GM10266 (cell line): ENCODE results near the gene PIGC.

Experiments
- DNase-seq: peaks from one replicate; pipeline ENCODE4 v3.0.0; 2012; ENCODE audit errors: extremely low spot score
- TF ChIP-seq, protein P1 (sequence below): IDR thresholded peaks from 2 replicates; pipeline ENCODE4 v1.5.1; 2012; ENCODE audit warnings: mild to moderate bottlenecking, low read depth; ENCODE audit not compliant: control insufficient read depth, insufficient read depth; ENCODE audit errors: missing control alignments

The PIGC gene

DNA sequence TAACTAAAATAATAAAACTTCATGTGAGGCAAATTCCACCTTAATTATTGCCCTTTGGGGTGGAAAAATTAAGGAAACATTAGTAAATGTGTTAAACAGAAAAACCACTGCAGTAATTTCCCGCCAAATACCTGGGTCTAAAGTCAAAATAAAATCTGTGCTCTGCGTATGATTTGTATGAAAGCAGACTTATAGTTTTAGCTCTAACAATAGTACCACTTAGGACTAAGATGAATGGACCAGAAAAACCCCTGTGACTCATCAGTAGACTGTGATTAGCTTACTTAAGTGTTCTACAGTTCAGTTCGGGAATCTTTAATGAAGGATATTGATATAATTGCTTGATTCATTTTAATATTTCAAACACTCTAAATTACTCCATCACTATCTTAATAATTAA, 46.6 kb downstream of the PIGC start:
- TF ChIP-seq, protein P1, sequence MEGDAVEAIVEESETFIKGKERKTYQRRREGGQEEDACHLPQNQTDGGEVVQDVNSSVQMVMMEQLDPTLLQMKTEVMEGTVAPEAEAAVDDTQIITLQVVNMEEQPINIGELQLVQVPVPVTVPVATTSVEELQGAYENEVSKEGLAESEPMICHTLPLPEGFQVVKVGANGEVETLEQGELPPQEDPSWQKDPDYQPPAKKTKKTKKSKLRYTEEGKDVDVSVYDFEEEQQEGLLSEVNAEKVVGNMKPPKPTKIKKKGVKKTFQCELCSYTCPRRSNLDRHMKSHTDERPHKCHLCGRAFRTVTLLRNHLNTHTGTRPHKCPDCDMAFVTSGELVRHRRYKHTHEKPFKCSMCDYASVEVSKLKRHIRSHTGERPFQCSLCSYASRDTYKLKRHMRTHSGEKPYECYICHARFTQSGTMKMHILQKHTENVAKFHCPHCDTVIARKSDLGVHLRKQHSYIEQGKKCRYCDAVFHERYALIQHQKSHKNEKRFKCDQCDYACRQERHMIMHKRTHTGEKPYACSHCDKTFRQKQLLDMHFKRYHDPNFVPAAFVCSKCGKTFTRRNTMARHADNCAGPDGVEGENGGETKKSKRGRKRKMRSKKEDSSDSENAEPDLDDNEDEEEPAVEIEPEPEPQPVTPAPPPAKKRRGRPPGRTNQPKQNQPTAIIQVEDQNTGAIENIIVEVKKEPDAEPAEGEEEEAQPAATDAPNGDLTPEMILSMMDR = no peak
- DNase-seq = peak; percentile 23

DNA sequence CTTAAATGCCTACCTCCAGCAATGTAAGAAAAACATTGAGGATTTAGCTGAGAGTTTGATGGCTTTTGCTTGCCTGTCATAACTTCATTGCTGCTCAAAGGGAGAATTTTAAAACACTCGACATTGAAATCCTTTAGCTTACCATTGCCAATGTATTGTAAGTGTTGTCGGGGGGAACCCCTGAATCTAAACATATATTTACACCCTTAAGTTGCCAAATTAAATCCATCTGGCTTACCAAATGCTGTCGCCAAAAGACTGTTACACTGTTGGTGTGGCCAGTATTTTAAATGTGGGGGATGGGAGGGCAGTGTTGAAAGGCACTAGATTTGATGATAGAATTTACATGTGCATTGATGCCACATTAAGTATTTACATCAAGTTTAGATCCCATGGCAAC, 48.3 kb downstream of the PIGC start:
- TF ChIP-seq, protein P1 = no peak
- DNase-seq = no peak

GRCh38 chr1:172394811-172395210, 49.1 kb downstream of the PIGC start:
- DNase-seq = no peak
- TF ChIP-seq, protein P1 = no peak

GRCh38 chr1:172394141-172394751, 49.6 kb downstream of the PIGC start:
- TF ChIP-seq, protein P1 = no peak

DNA sequence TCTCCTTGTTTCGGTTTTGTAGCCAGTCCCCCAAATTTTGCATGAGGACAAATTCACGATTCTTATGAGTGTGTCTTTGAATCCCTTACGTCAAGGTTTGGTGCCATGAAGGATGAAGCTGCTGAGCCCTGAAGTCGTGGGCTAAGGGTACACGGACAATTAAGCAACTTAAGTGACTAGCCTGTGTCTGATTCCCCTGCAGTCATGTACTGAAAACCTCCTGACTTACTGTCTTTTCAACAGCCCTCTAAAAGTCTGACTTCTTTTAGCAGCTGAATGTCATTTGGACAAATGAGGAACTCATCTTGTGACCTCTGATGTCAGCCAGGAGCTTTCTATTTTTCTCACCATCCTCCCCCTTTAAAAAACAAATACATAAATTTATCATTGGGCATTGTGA, 50.5 kb downstream of the PIGC start:
- TF ChIP-seq, protein P1 = no peak
- DNase-seq = peak; percentile 18

More at GRCh38 chr1:172394141-172394751, 49.6 kb downstream of the PIGC start:
- DNase-seq = peak; percentile 47

DNA sequence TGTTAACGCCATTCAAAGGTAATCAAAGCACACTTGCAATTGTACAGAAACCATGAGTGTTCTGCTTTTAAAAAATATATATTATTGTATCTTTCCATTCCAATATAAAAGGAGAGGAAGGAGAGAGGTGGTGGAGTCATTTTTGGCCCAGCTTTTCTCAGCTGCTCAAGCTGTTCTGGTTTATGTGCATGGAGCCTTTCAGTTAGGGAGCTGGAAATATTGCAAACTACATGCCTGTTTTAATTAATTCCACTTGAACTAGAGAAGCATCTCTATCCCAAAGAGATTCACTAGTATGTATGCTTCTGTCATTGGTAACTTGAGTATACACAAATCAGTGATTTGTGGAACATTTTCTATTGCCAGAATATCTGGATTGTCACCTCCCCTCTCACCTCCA, 51.9 kb downstream of the PIGC start:
- TF ChIP-seq, protein P1 = no peak
- DNase-seq = no peak
